ENCODE results near the gene GPR39.

The GPR39 gene

DNA sequence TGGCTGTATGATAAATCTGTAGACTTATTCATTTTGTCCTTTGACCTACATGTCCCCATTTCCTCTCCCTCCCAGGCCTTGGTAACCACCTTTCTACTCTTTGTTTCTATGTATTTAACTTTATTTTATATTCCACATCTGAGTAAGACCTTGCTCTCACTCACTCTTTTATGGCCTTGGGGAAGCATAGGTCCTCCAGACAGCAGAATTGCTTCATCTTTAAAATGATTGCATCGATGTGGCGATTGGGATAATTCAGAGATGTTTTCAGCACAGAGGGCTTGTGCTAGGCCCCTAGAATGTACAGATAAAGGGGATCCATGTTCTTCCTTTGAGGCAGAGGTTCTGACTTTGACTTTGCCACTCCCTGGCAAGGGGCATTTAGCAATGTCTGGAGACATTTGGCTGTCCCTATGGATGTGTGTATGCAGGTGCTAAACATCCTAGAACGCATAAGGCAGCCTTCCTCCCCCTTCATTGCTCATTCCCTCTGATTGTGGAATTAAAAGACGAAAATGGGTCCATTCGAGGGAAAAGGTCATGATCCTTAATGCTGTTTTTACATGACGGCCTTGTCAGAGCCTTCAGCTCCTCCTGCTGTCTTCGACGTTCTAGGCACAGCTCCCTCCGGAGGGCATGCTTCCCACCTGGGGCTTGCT, 1.2 kb upstream of the GPR39 start:
- no peak for DNase-seq

DNA sequence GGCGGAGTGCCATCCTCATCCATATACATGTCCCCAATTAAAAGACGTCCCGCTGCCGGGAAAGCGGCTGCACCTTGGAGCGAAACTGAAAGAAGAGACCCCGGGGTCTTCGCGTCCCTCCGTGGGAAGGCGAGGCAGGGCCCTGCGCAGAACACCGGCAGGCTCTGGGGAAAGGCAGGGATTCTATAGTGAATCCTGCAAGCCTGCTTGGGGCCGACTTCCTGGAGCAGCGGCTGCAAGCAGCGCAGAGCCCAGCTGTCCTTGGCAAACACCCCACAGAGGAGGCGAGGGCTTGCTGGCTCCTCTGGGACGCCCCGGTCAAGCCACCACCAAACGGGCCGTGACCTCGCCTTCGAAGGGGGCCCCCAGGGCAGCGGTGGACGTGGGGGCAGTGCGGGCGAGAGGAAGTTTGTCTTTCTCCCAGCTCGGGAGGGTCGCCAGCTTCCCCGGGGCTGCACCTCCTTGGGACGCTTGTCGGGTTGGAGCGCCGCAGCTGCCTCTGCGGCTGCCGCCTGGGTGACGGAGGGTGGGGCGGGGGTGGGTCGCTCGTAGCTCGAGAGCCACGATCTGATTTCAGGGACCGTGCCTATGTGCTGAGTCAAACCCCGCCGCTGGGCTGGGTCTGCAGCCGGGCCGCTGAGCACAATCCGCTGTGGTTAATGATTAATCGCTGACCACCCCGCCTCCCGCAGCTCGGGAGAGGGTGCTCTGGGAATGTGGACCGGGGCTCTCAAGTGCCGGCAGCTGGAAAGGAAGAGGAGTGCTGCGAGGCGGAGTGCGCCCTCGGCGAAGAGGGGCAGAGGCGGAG, 486 bp upstream of the GPR39 start:
- peak; percentile 90 for DNase-seq

DNA sequence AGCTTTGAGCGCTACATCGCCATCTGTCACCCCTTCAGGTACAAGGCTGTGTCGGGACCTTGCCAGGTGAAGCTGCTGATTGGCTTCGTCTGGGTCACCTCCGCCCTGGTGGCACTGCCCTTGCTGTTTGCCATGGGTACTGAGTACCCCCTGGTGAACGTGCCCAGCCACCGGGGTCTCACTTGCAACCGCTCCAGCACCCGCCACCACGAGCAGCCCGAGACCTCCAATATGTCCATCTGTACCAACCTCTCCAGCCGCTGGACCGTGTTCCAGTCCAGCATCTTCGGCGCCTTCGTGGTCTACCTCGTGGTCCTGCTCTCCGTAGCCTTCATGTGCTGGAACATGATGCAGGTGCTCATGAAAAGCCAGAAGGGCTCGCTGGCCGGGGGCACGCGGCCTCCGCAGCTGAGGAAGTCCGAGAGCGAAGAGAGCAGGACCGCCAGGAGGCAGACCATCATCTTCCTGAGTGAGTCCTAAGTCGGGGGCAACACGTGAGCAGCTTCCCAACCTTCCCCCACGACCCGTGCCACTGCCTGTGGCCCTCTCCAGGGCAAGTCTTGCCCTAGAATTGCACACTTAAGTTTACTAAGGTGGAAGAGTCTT, 928 bp downstream of the GPR39 start:
- no peak for DNase-seq

DNA sequence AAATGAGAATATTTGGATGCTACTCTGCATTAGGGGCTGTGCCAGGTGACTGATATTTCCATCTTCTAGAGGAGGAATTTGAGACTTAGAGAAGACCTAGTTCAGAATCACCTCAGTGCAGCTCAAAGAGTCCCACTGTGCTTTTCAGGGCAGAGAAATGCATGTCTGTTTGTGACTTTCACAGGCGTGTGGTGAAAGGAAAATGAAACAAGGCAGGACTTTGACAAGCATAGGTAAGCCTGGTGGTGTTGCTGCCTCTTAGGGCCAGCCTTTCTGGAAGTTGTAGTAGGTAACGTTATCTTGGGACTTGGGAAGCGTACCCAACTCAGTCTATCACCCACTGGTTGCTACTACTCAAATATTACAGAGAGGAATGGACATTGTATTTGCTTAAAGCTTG, 2.6 kb downstream of the GPR39 start:
- peak; percentile 42 for DNase-seq

DNA sequence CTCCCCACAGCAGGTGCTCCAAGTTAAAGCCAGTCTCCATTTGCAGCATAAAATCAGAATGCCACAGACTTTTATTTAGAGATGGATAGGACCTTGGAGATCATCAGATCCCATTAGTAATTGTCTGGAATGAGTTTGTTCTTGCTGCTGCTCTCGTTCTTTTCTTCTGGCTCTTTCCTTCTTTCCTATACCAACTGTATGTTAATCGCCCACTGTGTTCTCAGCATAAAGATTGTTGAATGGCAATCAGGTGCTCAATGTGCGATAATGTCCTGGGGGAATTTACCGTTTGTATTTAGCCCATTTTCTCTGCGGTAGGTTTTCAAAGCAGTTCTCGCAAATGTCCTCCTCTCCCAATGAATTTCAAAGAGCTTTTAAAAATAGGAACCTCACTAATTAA, 3.3 kb downstream of the GPR39 start:
- DNase-seq: no peak

DNA sequence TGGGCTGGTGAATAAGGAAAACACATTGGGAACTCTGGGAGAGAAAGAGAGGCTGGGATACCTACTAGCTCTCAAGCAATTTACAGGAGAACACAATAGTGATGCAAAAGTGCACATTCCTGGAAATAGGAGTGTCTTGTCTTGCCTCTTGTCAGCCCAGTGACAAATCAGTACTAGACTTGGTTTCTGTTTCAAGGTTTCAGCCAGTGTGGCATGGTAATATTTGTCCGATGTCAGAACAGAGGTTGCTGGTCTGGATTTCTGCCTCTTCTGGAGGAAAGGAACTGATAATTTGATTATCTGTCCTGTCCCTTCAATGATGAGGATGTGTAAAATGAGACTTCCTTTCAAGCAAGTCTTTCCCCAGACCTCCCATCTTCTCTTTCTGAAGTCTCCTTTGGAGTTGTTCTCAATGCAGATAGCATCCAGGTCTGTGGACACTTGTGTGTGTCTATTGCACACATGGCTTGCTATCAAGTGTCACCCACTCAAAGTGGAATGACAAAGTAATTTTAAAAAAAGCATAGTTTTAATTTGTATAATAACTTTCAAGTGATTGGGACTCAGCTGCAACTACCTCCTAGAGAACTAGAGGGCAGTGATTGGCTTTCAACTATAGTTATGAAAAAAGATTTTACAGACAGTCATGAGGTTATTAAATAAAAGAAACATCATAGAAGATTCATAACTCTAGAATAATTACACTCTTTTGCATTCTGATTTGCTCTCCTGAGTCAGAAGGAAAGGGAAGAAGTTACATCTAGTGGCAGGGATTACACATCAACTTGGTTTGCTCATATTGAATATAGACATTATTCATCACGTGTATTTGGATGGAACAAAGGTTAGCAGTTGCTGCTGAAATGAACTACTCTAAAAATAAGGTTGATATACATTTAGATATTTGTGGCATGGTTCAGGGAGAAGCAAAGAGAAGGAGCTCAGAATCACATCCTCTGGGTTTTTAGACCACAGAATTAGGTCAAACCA, 4.5 kb downstream of the GPR39 start:
- peak; percentile 7 for DNase-seq

DNA sequence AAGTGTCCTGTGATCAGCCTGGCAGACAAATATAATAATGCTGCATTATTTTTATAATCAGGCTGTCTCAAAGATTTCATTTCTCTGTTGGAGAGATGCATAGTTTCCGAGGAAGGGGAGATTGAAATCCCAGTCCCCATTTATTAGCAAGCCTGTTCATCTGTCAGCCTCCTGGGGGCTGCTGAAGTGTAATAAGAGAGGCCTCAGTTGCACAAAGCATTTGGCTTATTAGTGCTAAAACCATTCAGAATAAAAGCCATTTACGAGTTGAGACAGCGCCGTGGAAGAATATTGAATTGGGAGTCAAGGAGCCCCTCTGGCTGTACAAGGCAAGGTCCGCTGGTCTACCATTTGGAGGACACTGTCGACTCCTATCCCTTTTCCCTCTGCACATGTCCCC, 6.1 kb downstream of the GPR39 start:
- DNase-seq: no peak

DNA sequence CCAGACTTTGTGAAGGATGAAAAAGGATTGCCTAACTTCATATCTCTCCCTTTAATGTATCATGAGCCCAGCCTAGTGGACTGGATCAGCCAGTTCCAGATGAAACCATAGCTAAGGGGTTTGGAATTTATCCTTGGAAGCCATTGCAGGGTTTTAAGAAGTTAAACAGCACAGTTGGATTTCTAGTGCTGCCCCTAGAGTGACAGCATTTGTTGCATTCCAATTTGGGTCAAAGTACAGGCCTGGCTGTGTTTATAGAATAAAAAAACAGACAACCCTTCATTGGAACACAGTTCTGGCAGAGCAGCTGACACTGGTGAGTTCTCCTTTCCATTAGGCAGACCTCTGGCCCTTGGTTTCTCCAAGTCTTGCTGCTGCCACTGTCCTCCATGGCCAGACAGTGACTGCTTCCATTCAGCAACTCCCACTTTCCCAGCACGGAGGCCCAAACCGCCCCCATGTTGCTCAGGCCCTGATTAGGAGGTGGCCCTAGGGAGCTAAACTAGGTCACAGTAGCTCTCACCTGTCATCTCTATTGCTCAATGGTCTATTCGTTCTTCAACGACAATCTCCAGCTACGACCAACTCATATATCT, 8.0 kb downstream of the GPR39 start:
- DNase-seq: no peak

DNA sequence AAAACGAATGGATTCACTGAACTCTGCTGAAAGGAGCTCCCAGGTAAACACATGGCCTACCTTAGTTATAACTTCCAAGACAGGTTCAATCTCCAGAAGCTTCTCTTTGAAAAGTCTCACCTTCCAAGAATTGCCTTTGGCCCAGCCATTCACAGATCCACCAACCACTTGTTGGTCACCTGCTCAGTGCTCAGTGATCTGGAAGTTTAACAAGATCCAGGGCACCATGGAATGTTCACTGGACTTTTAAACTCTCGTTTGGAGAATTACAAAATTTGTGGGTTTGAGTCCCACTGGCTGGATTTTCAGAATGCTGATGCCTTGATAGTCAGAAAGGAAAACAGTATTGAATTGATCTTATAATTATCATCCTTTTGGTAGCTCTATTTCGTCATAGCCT, 9.4 kb downstream of the GPR39 start:
- DNase-seq: no peak

DNA sequence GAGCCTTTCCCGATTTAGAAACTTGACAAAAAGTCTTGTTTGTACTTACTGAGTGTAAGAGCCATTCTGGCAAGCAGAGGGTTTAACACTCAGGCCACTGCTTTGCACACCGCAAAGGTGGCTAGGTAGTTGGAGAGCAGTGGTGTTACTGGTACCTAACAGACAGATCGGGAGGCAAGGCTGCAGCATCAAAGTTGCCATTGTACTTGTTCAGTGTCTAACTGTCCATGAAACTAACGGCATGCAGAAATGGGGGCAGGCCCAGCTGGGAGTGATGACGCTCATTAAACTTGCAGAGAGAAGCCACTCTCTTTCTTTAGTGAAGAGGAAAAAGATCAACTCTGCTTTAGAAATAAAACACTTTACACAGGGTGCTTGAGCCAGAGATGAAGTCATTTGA, 10.1 kb downstream of the GPR39 start:
- DNase-seq: no peak

DNA sequence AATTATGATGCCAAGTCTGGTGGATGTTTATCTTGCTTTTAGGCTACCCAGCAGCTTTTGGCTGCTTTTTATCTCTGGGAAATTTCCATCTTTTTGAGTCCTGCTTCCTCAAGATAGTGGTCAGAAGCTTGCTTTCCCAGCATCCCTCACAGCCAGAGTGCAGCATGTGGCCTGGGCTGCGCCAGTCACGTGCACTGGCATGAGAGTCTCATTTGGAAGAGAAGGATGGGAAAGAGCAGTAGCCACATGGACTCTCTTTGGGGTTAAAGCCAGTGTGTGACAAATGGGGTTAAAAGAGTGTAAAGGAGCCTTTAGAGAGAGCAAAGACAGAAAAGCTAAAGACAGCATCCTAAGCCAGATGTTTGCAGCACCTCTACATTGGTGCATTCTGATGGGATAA, 12.7 kb downstream of the GPR39 start:
- no peak for DNase-seq

DNA sequence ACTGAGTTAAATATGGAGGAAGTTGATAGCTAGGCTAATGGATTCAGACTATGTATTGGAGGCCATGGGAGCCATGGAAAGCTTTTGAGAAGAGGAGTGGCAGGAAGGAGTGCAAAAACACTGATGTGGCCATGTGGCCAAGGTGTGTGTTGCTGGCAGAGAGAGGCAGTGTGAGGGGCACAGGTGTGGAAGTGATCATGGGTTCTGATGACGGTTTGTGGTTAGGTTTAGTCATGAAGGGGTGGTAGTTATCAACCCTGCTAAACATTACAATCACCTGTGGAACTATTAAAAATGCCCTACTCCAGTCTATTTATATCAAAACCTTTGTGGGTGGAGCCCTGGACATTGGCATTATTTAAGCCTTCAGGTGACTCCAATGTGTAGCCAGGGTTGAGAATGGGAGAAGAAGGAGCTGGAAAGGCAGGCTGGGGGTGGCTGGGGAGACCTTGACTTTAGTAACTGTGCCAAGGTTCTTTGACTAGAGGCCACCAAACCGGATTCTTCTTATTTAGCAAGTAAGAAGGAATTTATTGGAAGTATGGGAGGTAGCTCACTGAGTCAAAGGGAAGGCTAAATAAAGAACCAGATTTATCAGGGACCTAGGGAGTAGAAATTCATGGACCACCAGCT, 13.5 kb downstream of the GPR39 start:
- no peak for DNase-seq

DNA sequence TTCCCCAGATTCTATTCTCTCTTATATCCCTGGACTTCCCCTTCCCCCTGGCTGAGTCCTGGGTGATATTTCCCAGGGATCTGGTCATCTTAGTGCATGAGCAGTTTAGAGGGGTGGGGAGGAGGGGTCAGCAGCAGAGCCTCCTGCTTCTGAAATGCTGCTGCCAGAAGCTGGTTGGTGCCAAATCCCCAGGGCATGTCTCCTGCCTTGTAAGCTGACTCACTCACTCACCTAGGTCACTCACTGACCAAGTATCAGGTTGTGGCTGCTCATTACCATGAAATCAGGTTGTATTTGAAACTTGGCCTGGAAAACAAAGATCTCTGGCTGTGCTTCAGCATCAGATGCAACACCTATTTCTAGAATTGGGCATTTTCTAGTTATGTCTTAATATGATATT, 14.3 kb downstream of the GPR39 start:
- DNase-seq: no peak

DNA sequence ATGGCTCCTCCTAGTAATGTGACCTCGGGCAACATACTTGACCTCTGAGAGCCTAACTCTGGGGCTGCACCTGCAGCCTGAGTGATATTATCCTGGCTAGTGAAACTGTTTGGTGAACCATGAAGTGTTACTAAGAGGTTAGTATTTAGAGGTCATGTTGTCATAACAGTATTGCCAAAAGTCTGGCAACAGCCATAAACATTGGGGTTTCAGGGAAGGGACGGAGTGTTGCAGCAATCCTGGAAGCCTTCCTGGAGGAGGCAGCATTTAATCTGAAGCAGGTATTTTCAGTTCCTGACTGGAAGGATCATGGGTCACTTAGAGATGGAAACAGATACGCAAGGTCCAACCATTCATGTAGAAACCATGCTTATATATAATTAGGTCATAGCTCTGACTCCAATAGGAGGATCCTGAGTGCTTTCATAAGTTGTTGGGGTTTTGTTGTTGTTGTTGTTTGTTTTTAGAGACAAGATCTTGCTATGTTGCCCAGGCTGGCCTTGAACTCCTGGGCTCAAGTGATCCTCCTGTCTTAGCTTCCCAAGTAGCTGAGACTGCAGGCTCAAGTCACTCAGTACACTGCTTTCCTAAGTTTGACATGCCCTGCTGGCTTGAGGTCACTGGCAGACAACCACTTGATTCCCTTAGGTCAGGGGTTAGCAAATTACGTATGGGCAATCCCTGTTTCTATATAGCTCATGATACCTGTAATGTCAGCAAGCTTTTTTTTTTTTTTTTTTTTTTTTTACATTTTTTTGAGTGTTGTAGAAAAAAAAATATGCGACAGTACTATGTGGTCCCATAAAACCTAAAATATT, 21.5 kb downstream of the GPR39 start:
- DNase-seq: no peak

DNA sequence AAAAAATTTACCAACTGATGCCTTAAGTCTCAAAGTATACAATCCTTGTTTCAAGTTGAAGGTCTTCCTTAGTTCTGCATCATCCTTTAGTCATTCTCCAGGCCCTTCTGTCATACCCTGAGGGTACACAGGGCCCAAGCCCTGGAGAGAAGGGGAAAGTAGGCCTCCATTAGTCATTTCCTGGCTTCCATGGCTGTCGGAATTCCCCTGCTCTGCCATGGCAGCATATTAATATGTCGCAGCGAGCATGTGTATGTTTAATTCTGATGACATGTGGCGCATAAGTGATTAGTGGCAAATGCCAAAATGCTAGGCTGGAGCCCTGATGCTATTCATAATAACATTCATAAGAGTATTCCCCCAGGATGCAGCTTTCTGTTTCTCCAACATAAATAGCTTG, 22.1 kb downstream of the GPR39 start:
- no peak for DNase-seq

DNA sequence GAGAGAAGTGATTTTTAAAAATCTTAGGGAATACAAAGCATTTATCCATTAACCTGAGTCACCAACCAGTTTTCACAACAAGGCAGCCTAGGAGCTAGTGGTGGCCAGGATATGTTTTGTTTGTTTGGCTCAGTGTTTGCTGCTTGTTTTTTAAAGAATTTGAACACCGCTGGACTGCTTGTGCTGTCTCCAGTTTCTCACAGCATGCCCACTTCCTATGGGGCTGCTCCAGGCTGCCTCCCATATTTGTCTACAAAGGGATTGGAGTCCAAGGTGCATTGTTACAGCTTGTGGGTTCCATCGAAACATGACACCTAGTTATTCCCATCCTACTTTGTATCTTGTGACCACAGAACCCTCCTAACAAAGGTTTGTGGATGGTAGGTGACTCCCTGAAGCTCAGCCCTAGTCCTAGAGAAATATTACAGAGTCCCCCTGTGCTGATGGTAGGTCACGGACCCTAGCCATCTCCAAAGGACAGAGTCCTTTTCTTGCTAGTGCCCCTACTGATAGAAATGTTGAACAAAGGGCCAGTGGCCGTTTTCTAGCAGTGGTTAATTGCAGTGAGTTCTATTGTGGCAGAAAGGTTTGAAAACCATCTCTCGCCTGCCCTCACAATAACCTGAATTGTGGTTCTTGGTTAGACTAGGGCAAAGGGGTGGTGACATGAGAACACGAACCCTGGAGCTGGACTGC, 23.2 kb downstream of the GPR39 start:
- peak; percentile 68 for DNase-seq

DNA sequence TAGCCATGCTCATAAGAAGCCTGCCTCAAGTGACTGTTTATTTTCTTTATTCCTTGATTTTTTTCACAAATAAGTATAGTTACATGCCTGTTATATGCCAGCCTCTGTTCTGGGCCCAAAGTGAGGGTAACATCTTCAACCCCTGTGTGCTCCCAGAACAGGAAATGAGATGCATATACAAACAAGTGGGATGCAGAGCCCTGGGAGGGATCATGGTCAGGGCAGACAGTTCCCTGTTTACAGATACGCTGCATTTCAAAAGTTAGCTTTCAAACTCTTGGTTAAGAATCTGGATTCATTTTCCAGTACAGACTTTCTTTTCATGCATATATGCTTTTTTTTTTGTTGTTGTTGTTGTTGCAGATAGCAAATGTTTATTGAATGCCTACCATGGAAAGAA, 24.4 kb downstream of the GPR39 start:
- no peak for DNase-seq

DNA sequence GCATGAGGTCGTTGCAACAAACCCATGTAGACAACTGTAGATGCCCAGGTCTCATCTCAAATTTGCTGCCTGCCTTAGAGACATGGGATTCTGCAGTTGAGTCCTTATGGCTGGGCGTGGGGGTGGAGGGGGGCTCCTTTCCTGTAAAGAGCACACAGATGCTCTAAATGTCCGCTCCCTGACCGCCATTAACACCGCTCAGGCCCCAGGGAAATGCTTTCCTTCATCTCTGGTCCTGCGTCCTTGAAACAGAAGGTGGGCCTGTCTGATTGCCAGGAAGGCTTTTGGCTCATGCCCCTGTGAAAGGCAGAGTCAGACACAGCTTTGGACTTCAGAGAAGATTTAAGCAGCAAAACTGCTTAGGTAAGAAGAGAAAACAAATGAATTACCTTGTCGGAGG, 25.7 kb downstream of the GPR39 start:
- no peak for DNase-seq

DNA sequence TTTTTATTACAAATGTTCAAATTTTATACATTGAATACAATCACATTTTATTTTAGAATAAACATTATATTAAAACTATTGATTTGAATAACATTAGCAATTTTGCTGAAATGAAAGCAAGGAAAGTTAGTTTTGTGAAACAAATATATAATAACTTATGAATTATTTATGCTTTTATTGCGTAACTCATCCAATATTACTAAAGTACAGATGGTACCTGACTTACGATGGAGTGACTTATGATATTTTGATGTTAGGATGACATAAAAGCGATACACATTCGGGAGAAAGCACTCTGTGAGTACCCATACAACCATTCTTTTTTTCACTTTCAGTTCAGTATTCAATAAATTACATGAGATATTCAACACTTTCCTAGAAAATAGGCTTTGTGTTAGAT, 26.5 kb downstream of the GPR39 start:
- DNase-seq: no peak

DNA sequence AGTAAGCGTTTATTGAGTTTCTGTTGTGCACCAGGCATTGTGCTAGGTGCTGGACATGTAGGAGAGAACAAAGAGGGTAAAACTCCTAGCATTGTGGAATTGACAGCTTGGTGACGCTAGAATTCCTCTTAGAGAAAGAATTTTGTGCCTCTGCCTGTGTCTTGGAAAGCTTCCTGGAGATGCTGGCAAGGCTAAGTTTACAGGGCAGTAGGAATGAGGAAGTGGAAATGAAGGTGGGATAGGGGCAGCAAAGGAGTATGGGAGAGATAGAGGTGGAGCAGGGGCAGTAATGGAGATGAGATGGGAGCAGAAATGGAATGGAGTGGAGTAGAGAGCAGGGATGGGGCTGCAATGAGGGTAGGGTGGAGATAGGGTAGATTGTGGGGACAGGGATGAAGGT, 29.8 kb downstream of the GPR39 start:
- no peak for DNase-seq

DNA sequence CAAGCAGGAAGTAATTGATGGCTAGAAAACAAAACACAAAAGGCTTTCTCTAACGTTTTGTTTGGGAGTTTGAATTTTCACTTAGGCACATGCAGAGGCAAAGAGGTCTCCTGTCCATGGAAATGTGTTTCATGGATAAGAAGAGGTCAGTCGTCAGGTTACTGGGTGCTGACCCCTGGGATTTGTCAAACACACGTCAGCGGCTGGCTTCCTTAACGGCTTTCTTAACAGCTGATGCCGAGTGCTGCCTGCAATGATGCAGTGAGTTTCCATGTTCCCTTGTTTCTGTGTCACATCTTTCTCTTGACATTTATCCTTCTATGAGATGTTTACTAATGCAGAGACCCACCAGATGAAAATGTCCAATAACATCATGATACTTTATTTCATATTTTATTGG, 31.7 kb downstream of the GPR39 start:
- DNase-seq: no peak

Measured in NCI-H510A treated with DMSO at 0.1 percent for 48 hours (cell line).